NCI-H2196 (cell line): Measurements from ENCODE around the gene NFATC1.

Source experiments
- DNase-seq: peaks from one replicate; lab custom pipeline; 2025; ENCODE audit not compliant: unreplicated experiment; lab: John Stamatoyannopoulos, UW

NFATC1 gene

GRCh38 chr18:79438898-79439627, 43.3 kb downstream of the NFATC1 start:
- DNase-seq, result no peak

- no peak for DNase-seq
These were observed 43.9 kb downstream of the NFATC1 start for GRCh38 chr18:79439628-79440023.

- no peak for DNase-seq
These were observed 44.8 kb downstream of the NFATC1 start for GRCh38 chr18:79440316-79441110.

- DNase-seq, result no peak
These were observed 45.7 kb downstream of the NFATC1 start for GRCh38 chr18:79441420-79441819.

GRCh38 chr18:79442508-79443221, 46.9 kb downstream of the NFATC1 start:
- DNase-seq, result no peak

GRCh38 chr18:79445221-79445620, 49.5 kb downstream of the NFATC1 start:
- no peak for DNase-seq

GRCh38 chr18:79445696-79446561, 50.2 kb downstream of the NFATC1 start:
- DNase-seq, result no peak

GRCh38 chr18:79446931-79447330, 51.2 kb downstream of the NFATC1 start:
- DNase-seq, result no peak

- DNase-seq, result no peak
These were observed 52.1 kb downstream of the NFATC1 start for GRCh38 chr18:79447703-79448367.

- DNase-seq, result no peak
These were observed 52.9 kb downstream of the NFATC1 start for GRCh38 chr18:79448621-79449020.

GRCh38 chr18:79449551-79450288, 54.0 kb downstream of the NFATC1 start:
- no peak for DNase-seq

- no peak for DNase-seq
These were observed 54.8 kb downstream of the NFATC1 start for GRCh38 chr18:79450289-79451080.

- DNase-seq, result no peak
These were observed 55.8 kb downstream of the NFATC1 start for GRCh38 chr18:79451237-79452125.

- no peak for DNase-seq
These were observed 56.7 kb downstream of the NFATC1 start for GRCh38 chr18:79452190-79452990.

- DNase-seq, result no peak
These were observed 57.4 kb downstream of the NFATC1 start for GRCh38 chr18:79452991-79453645.
